Keratinocyte (primary cell): ENCODE results near the gene LRRC31. TPM values are rescaled to one million over a fixed set of nuclear protein-coding genes. Genes with fewer than 3 reads are reported as not detected.

Source experiments
- DNase-seq: peaks from one replicate; pipeline ENCODE4 v3.0.0-alpha.2; 2011; ENCODE audit warnings: low read depth, missing footprints, low spot score
- FAIRE-seq: peaks from 2 replicates; lab custom pipeline; 2011; peaks lifted over from hg19 to GRCh38; lab: Jason Lieb, UNC
- H2AFZ ChIP-seq: 2 replicates; pipeline ENCODE4 v1.6.0; 2012; ENCODE audit warnings: low read length, control low read depth, inconsistent platforms; ENCODE audit not compliant: control insufficient read depth
- H3K27ac ChIP-seq: 2 replicates; pipeline ENCODE4 v1.5.1; 2011; ENCODE audit warnings: low read length; ENCODE audit not compliant: control insufficient read depth, insufficient read depth
- H3K27me3 ChIP-seq: 3 replicates; pipeline ENCODE4 v1.6.0; 2011; ENCODE audit warnings: low read length; ENCODE audit not compliant: control insufficient read depth, insufficient read depth; ENCODE audit errors: extremely low read depth
- H3K36me3 ChIP-seq, 2 experiments: 2 replicates in 1 of 2; 3 replicates in 1 of 2; pipeline ENCODE4 v1.5.1; 2011; ENCODE audit warnings: low read length in 2 of 2, mild to moderate bottlenecking in 1 of 2; ENCODE audit not compliant: control insufficient read depth in 2 of 2, insufficient read depth in 2 of 2; ENCODE audit errors: extremely low read depth in 1 of 2
- H3K4me1 ChIP-seq: 3 replicates; pipeline ENCODE4 v1.5.1; 2011; ENCODE audit warnings: low read length; ENCODE audit not compliant: control insufficient read depth, insufficient read depth; ENCODE audit errors: extremely low read depth
- H3K4me2 ChIP-seq: 3 replicates; pipeline ENCODE4 v1.6.0; 2011; ENCODE audit warnings: low read depth, low read length; ENCODE audit not compliant: control insufficient read depth, insufficient read depth; ENCODE audit errors: extremely low read depth
- H3K4me3 ChIP-seq, 3 experiments: fragments of 200-600 bp in 1 of 3; sonication (generic) in 1 of 3; 2 replicates in 2 of 3; 3 replicates in 1 of 3; pipeline ENCODE4 v1.5.1; 2011 to 2016; ENCODE audit warnings: low read length in 3 of 3, mild to moderate bottlenecking in 3 of 3, control low read depth in 2 of 3, inconsistent platforms in 1 of 3, low read depth in 1 of 3, mixed read lengths in 1 of 3, mixed run types in 1 of 3, moderate library complexity in 1 of 3; ENCODE audit not compliant: control insufficient read depth in 2 of 3, insufficient read depth in 2 of 3; ENCODE audit errors: extremely low read depth in 1 of 3
- H3K79me2 ChIP-seq: 2 replicates; pipeline ENCODE4 v1.6.0; 2012; ENCODE audit warnings: low read length; ENCODE audit not compliant: control insufficient read depth, insufficient read depth
- H3K9ac ChIP-seq: 3 replicates; pipeline ENCODE4 v1.6.0; 2011; ENCODE audit warnings: low read length; ENCODE audit not compliant: control insufficient read depth, insufficient read depth; ENCODE audit errors: extremely low read depth
- H3K9me1 ChIP-seq: 3 replicates; pipeline ENCODE4 v1.6.0; 2011; ENCODE audit warnings: low read length; ENCODE audit not compliant: control insufficient read depth, insufficient read depth; ENCODE audit errors: extremely low read depth
- H3K9me3 ChIP-seq: 2 replicates; pipeline ENCODE4 v1.5.1; 2012; ENCODE audit warnings: low read depth, low read length; ENCODE audit not compliant: control insufficient read depth
- H4K20me1 ChIP-seq: 3 replicates; pipeline ENCODE4 v1.6.0; 2011; ENCODE audit warnings: low read length; ENCODE audit not compliant: control insufficient read depth, insufficient read depth; ENCODE audit errors: extremely low read depth
- EZH2 ChIP-seq: IDR thresholded peaks from one replicate; pipeline ENCODE4 v1.6.1; 2012; ENCODE audit warnings: inconsistent platforms, mild to moderate bottlenecking, low read length, moderate library complexity
- dilution Hi-C: fragments of 300-500 bp; cut with MboI; formaldehyde crosslinking; loops from one replicate; pipeline ENCODE4 v1.7.0; 2020; ENCODE audit warnings: low sequenced_read_pairs; ENCODE audit not compliant: extremely low pct_ligation_motif_present
- polyA plus RNA-seq, 5 experiments: library from polyadenylated mRNA; depleted of rRNA in 3 of 5; stranded (reverse) in 3 of 5; stranded (forward) in 1 of 5; unstranded in 1 of 5; fragments of >200 nt; gene quantifications; 1 replicate in 1 of 5; 2 replicates in 3 of 5; 3 replicates in 1 of 5; pipeline versions ENCODE4 v1.2.1 to v1.2.3, GENCODE V29; 2011 to 2012; ENCODE audit warnings: missing spikeins in 2 of 5, low read depth in 1 of 5, low replicate concordance in 1 of 5
- TF ChIP-seq, protein P1 (sequence below), 3 experiments: IDR thresholded peaks in 1 of 3; conservative IDR thresholded peaks in 1 of 3; optimal IDR thresholded peaks in 1 of 3; 2 replicates in 2 of 3; 3 replicates in 1 of 3; pipeline versions ENCODE3 to v1.5.1; 2011; ENCODE audit warnings: low read length in 3 of 3, mild to moderate bottlenecking in 3 of 3, moderate library complexity in 2 of 3, control low read depth in 1 of 3, inconsistent platforms in 1 of 3; ENCODE audit not compliant: insufficient read depth in 2 of 3; ENCODE audit errors: extremely low read depth in 1 of 3

The LRRC31 gene
- polyA plus RNA-seq, 1 donor (not counting 4 experiments of a cell fraction or from before 2014, with no cell fraction given), result not detected

DNA sequence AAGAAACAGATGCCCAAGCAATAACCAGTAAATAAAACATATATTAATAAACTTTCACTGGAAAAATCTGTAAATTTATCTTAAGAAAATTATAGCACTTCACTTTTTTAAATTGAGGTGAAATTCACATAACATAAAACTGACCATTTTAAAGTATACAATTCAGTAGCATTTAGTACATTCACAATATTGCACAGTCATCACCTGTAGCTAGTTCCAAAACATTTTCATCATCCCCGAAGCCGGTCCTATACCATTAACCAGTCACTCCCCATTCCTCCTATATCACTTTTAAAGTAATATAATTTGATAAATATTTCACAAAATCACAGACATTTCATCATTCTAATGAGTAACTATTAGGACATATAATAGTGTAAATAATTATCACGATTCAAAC, 65.1 kb downstream of the LRRC31 start:
- H3K4me3 ChIP-seq, result no peak overlapping the region

DNA sequence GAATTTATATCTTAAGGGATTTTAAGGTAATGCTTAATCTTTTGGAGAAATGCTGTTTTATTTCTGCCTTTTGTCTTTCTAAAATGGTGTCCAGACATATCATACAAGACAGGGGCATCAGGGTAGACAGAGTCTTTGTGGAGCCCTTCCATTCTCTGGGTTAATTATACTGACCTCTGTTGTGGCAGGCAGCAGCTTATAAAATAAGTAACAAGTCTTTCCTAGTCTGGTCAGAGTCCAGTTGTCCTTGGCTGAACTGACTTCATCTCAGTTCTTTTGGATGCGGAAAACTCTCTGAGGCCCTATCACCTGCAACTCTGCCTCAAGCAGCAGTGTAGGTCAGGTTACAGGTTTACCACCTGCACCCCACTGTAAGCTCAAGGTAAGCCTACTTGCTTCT, 77.4 kb downstream of the LRRC31 start:
- dilution Hi-C loops, result no loop called here
- H3K9ac ChIP-seq, result no peak overlapping the region
- H3K4me1 ChIP-seq, result no peaks in the 10 kb centered on the region
- no peaks in the 10 kb centered on the region for H3K27me3 ChIP-seq
- TF ChIP-seq, protein P1, sequence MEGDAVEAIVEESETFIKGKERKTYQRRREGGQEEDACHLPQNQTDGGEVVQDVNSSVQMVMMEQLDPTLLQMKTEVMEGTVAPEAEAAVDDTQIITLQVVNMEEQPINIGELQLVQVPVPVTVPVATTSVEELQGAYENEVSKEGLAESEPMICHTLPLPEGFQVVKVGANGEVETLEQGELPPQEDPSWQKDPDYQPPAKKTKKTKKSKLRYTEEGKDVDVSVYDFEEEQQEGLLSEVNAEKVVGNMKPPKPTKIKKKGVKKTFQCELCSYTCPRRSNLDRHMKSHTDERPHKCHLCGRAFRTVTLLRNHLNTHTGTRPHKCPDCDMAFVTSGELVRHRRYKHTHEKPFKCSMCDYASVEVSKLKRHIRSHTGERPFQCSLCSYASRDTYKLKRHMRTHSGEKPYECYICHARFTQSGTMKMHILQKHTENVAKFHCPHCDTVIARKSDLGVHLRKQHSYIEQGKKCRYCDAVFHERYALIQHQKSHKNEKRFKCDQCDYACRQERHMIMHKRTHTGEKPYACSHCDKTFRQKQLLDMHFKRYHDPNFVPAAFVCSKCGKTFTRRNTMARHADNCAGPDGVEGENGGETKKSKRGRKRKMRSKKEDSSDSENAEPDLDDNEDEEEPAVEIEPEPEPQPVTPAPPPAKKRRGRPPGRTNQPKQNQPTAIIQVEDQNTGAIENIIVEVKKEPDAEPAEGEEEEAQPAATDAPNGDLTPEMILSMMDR (optimal IDR thresholded peaks at IDR 0.05 in 1 of 3, IDR thresholded peaks at IDR 0.05 in 1 of 3, conservative IDR thresholded peaks at IDR 0.05 in 1 of 3; ENCODE audit: extremely low read depth in 1 of 3, insufficient read depth in 2 of 3, low read length in 3 of 3), result no peak
- no peak for TF ChIP-seq EZH2
- no peaks in the 10 kb centered on the region for H3K9me3 ChIP-seq
- H3K4me3 ChIP-seq, result no peak overlapping the region
- DNase-seq (no peak), FAIRE-seq (no peak)
- no peak overlapping the region for H3K27ac ChIP-seq
- H3K4me2 ChIP-seq, result no peak overlapping the region
- no peaks in the 10 kb centered on the region for H3K79me2 ChIP-seq
- peaks cover 0 to 1% of the 10 kb centered on the region in 2 experiments for H3K36me3 ChIP-seq
- H3K9me1 ChIP-seq, result no peaks in the 10 kb centered on the region
- H4K20me1 ChIP-seq, result no peaks in the 10 kb centered on the region
- no peak overlapping the region for H2AFZ ChIP-seq

More for the DNA sequence above, 65.1 kb downstream of the LRRC31 start:
- Histone ChIP-seq H4K20me1 (no peaks in the 10 kb centered on the region), H3K4me2 (no peak overlapping the region), H3K9ac (no peak overlapping the region), H3K79me2 (no peaks in the 10 kb centered on the region), H2AFZ (no peak overlapping the region), H3K9me3 (no peaks in the 10 kb centered on the region), H3K27me3 (no peaks in the 10 kb centered on the region), H3K27ac (no peak overlapping the region), H3K4me1 (no peaks in the 10 kb centered on the region), H3K9me1 (no peaks in the 10 kb centered on the region), H3K36me3 (no peaks in the 10 kb centered on the region)
- TF ChIP-seq EZH2, result no peak
- TF ChIP-seq, protein P1 (optimal IDR thresholded peaks at IDR 0.05 in 1 of 3, IDR thresholded peaks at IDR 0.05 in 1 of 3, conservative IDR thresholded peaks at IDR 0.05 in 1 of 3; ENCODE audit: extremely low read depth in 1 of 3, insufficient read depth in 2 of 3, low read length in 3 of 3), result no peak
- FAIRE-seq (no peak), DNase-seq (no peak)
- dilution Hi-C loops, result no loop called here
